KBM-7 (cell line): ENCODE measurements around the gene FBLIM1.
"Not testable (repeated sequence)": the region's sequence is repeated elsewhere in the genome, so short reads cannot be mapped to it uniquely, and the experiment has no call there.

Source experiments
- DNase-seq: peaks from one replicate; pipeline ENCODE4 v3.0.0-alpha.2; 2015
- in situ Hi-C: fragments of 300-500 bp; cut with MboI; formaldehyde crosslinking; loops from 2 replicates; pipeline ENCODE4 v1.14.3; 2020; ENCODE audit warnings: low sequenced_read_pairs, low pct_unique_long_range_greater_than_20kb, mixed read lengths

FBLIM1 gene

GRCh38 chr1:15799928-15800835, 41.6 kb downstream of the FBLIM1 start:
- DNase-seq, result peak; percentile 70
- in situ Hi-C loops, result no loop called here

GRCh38 chr1:15802234-15802965, 43.8 kb downstream of the FBLIM1 start:
- DNase-seq, result peak; percentile 16
- in situ Hi-C loops, result no loop called here

- DNase-seq, result peak; percentile 55
Measured at GRCh38 chr1:15803380-15803779, 44.8 kb downstream of the FBLIM1 start.

GRCh38 chr1:15804060-15804459, 45.5 kb downstream of the FBLIM1 start:
- in situ Hi-C loops, result no loop called here
- no peak for DNase-seq

More at GRCh38 chr1:15803380-15803779, 44.8 kb downstream of the FBLIM1 start:
- in situ Hi-C loops, result no loop called here

GRCh38 chr1:15807121-15807520, 48.5 kb downstream of the FBLIM1 start:
- in situ Hi-C loops, result no loop called here
- DNase-seq, result no peak

GRCh38 chr1:15807549-15807948, 49.0 kb downstream of the FBLIM1 start, which contains the start of gene UQCRHL:
TSS of gene UQCRHL (minus strand) at chr1:15807649. CDS start at chr1:15807649, 0 bp downstream.
- DNase-seq, in situ Hi-C loops: not testable (repeated sequence)

- in situ Hi-C loops, result no loop called here
- DNase-seq, result no peak
Measured at GRCh38 chr1:15808955-15809354, 50.4 kb downstream of the FBLIM1 start.

GRCh38 chr1:15810073-15810472, 51.5 kb downstream of the FBLIM1 start:
- in situ Hi-C loops, result no loop called here
- DNase-seq, result no peak

GRCh38 chr1:15816674-15817073, 58.1 kb downstream of the FBLIM1 start:
- in situ Hi-C loops, result no loop called here
- no peak for DNase-seq

GRCh38 chr1:15820478-15820877, 61.9 kb downstream of the FBLIM1 start:
- in situ Hi-C loops, result no loop called here
- no peak for DNase-seq

GRCh38 chr1:15825800-15826199, 67.2 kb downstream of the FBLIM1 start:
- no peak for DNase-seq
- in situ Hi-C loops, result no loop called here

GRCh38 chr1:15826810-15827507, 68.4 kb downstream of the FBLIM1 start:
- DNase-seq, result no peak
- in situ Hi-C loops, result no loop called here

- DNase-seq, in situ Hi-C loops: not testable (repeated sequence)
Measured at GRCh38 chr1:15827567-15827966, 69.0 kb downstream of the FBLIM1 start.

- in situ Hi-C loops, DNase-seq: not testable (repeated sequence)
Measured at GRCh38 chr1:15828931-15829330, 70.3 kb downstream of the FBLIM1 start.

- in situ Hi-C loops, result no loop called here
- no peak for DNase-seq
Measured at GRCh38 chr1:15830258-15830657, 71.7 kb downstream of the FBLIM1 start.

- peak; percentile 92 for DNase-seq
- in situ Hi-C loops, result no loop called here
Measured at GRCh38 chr1:15833069-15833679, 74.6 kb downstream of the FBLIM1 start.

- no peak for DNase-seq
- in situ Hi-C loops, result no loop called here
Measured at GRCh38 chr1:15833842-15834405, 75.3 kb downstream of the FBLIM1 start.

- in situ Hi-C loops, result no loop called here
- peak; percentile 91 for DNase-seq
Measured at GRCh38 chr1:15834406-15835204, 76.0 kb downstream of the FBLIM1 start.
